Sigmoid colon (tissue), 7 donors: ENCODE data around the gene KTN1. TPM values are rescaled to one million over a fixed set of nuclear protein-coding genes. Genes with fewer than 3 reads are reported as not detected.

Experiments
- DNase-seq: peaks from one replicate; pipeline ENCODE4 v3.0.0-alpha.2; 2019
- H3K27ac ChIP-seq, 4 donors: fragments of 200-600 bp; sonication (generic); one replicate each; pipeline ENCODE4 v1.5.1; 2016 to 2019; ENCODE audit warnings: mild to moderate bottlenecking in 1 of 4
- H3K27me3 ChIP-seq, 3 donors: fragments of 200-600 bp; sonication (generic); one replicate each; pipeline ENCODE4 v1.5.1; 2019; ENCODE audit warnings: mild to moderate bottlenecking in 1 of 3
- H3K36me3 ChIP-seq, 4 donors: fragments of 200-600 bp; sonication (generic); one replicate each; pipeline ENCODE4 v1.5.1; 2016 to 2019
- H3K4me1 ChIP-seq, 4 donors: fragments of 200-600 bp; sonication (generic); one replicate each; pipeline ENCODE4 v1.5.1; 2017 to 2019
- H3K4me3 ChIP-seq, 4 donors: fragments of 200-600 bp; sonication (generic); one replicate each; pipeline ENCODE4 v1.5.1; 2017 to 2019; ENCODE audit warnings: mild to moderate bottlenecking in 2 of 4, moderate library complexity in 1 of 4
- H3K9me3 ChIP-seq, 4 donors: fragments of 200-600 bp in 3 of 4; sonication (generic) in 3 of 4; one replicate each; pipeline versions ENCODE4 v1.5.1 to v1.6.1; 2013 to 2019
- CTCF ChIP-seq, 4 experiments: fragments of 450-650 bp in 3 of 4; fragments of 200-600 bp in 1 of 4; IDR thresholded peaks; one replicate each; pipeline ENCODE4 v1.5.1; 2016 to 2019; ENCODE audit warnings: antibody characterized with exemption in 4 of 4, mild to moderate bottlenecking in 3 of 4, moderate library complexity in 2 of 4
- EP300 ChIP-seq, 4 donors: sonication (generic); formaldehyde crosslinking; IDR thresholded peaks; one replicate each; pipeline ENCODE4 v1.6.1; 2017; ENCODE audit warnings: antibody characterized with exemption in 4 of 4
- POLR2A ChIP-seq, 2 donors: fragments of 450-650 bp; IDR thresholded peaks; one replicate each; pipeline ENCODE4 v1.6.1; 2016; ENCODE audit warnings: antibody characterized with exemption in 2 of 2, mild to moderate bottlenecking in 2 of 2, moderate library complexity in 2 of 2
- POLR2AphosphoS5 ChIP-seq, 4 donors: sonication (generic); formaldehyde crosslinking; IDR thresholded peaks; one replicate each; pipeline ENCODE4 v1.6.1; 2017; ENCODE audit warnings: antibody characterized with exemption in 4 of 4
- WGBS, 2 donors: extraction: QIAGEN DNeasy Blood & Tissue Kit; methylation state at CpG; one replicate each; pipeline ENCODE4 v1.1.7; 2013; 5-methylcytosine and 5-hydroxymethylcytosine counted together
- intact Hi-C: fragments of 100-400 bp; cut with DNase I; formaldehyde crosslinking; loops from one replicate; pipeline ENCODE4 v1.15.1; 2023
- polyA plus RNA-seq, 3 donors: library from polyadenylated mRNA; stranded (reverse); fragments of 200-250 nt; gene quantifications; one replicate each; pipeline ENCODE4 v1.2.3, GENCODE V29; 2013
- total RNA-seq, 4 donors: library from RNA; depleted of rRNA; stranded (reverse); fragments of >200 nt; gene quantifications; one replicate each; pipeline ENCODE4 v1.1.0, GENCODE V29; 2016
- donor health status: healthy with polysubstance abuse.
- donor health status: Bipolar disorder and iron deficiency.
- donor health status: healthy.

KTN1 gene
- total and polyA plus RNA-seq, 7 donors, result 67.3 to 174 (median 120) TPM

- Histone ChIP-seq H3K36me3 (no peaks in the 10 kb centered on the region), H3K27ac (no peak overlapping the region), H3K9me3 (no peaks in the 10 kb centered on the region), H3K27me3 (no peaks in the 10 kb centered on the region), H3K4me3 (no peak overlapping the region), H3K4me1 (peaks cover 0 to 45% (median 22%) of the 10 kb centered on the region in 4 donors)
- intact Hi-C loops, result no loop called here
- WGBS, 2 donors, result 69 to 74% methylated on average over 5 of the region's 5 CpGs
- DNase-seq, result no peak
- TF ChIP-seq POLR2AphosphoS5 (IDR thresholded peaks at IDR 0.05) (no peak), CTCF (IDR thresholded peaks at IDR 0.05) (no peak), POLR2A (IDR thresholded peaks at IDR 0.05) (no peak), EP300 (IDR thresholded peaks at IDR 0.05) (no peak)
Measured at GRCh38 chr14:55600784-55601561, 21.0 kb downstream of the KTN1 start.

GRCh38 chr14:55603401-55603953, 23.5 kb downstream of the KTN1 start:
- intact Hi-C loops, result no loop called here
- no peaks in the 10 kb centered on the region for H3K27me3 ChIP-seq
- no peak overlapping the region for H3K27ac ChIP-seq
- peaks cover 0 to 58% (median 34%) of the 10 kb centered on the region in 4 donors for H3K4me1 ChIP-seq
- 89 to 93% methylated on average over 4 of the region's 4 CpGs for WGBS, 2 donors
- no peaks in the 10 kb centered on the region for H3K9me3 ChIP-seq
- no peak for DNase-seq
- TF ChIP-seq POLR2AphosphoS5 (IDR thresholded peaks at IDR 0.05) (no peak), POLR2A (IDR thresholded peaks at IDR 0.05) (no peak), EP300 (IDR thresholded peaks at IDR 0.05) (no peak), CTCF (IDR thresholded peaks at IDR 0.05) (no peak)
- H3K4me3 ChIP-seq, result no peak overlapping the region
- H3K36me3 ChIP-seq, result no peaks in the 10 kb centered on the region

- intact Hi-C loops, result no loop called here
- no peak for TF ChIP-seq POLR2AphosphoS5 (IDR thresholded peaks at IDR 0.05)
- TF ChIP-seq EP300 (IDR thresholded peaks at IDR 0.05), result no peak
- TF ChIP-seq POLR2A (IDR thresholded peaks at IDR 0.05), result no peak
- TF ChIP-seq CTCF (IDR thresholded peaks at IDR 0.05), result no peak
Measured at GRCh38 chr14:55604488-55604887, 24.5 kb downstream of the KTN1 start.

GRCh38 chr14:55604900-55605418, 25.0 kb downstream of the KTN1 start:
- Histone ChIP-seq H3K4me3 (no peak overlapping the region), H3K9me3 (no peaks in the 10 kb centered on the region), H3K27ac (no peak overlapping the region), H3K36me3 (no peaks in the 10 kb centered on the region), H3K4me1 (peaks cover 0 to 66% (median 44%) of the 10 kb centered on the region in 4 donors), H3K27me3 (no peaks in the 10 kb centered on the region)
- DNase-seq, result no peak
- intact Hi-C loops, result no loop called here
- 89 to 93% methylated on average over 7 of the region's 7 CpGs for WGBS, 2 donors
- TF ChIP-seq POLR2AphosphoS5 (IDR thresholded peaks at IDR 0.05) (no peak), POLR2A (IDR thresholded peaks at IDR 0.05) (no peak), CTCF (IDR thresholded peaks at IDR 0.05) (no peak), EP300 (IDR thresholded peaks at IDR 0.05) (no peak)

More at GRCh38 chr14:55604488-55604887, 24.5 kb downstream of the KTN1 start:
- no peaks in the 10 kb centered on the region for H3K36me3 ChIP-seq
- peaks cover 0 to 64% (median 39%) of the 10 kb centered on the region in 4 donors for H3K4me1 ChIP-seq
- H3K27ac ChIP-seq, result no peak overlapping the region
- no peaks in the 10 kb centered on the region for H3K27me3 ChIP-seq
- no peak overlapping the region for H3K4me3 ChIP-seq
- no peaks in the 10 kb centered on the region for H3K9me3 ChIP-seq
- no peak for DNase-seq
